Activated T-helper 1 cell treated with anti-CD3 and anti-CD28 coated beads, Interleukin-12 subunit alpha, Interleukin-12 subunit beta, Interleukin-2, Interleukin-4 antibody, amounts not matched to agents 30 ng/mL and 10 ng/mL and 1 ng/mL, durations not matched to agents 14 hours and 24 hours and 36 hours (primary cell): ENCODE data around the gene SFXN1. TPM values are rescaled to one million over a fixed set of nuclear protein-coding genes. Genes with fewer than 3 reads are reported as not detected.
A peak's percentile ranks its signal among the peaks of the same experiment; 100 is the strongest.
"Not testable (repeated sequence)": the region's sequence is repeated elsewhere in the genome, so short reads cannot be mapped to it uniquely, and the experiment has no call there.

ENCODE experiments used
- DNase-seq: peaks from one replicate; pipeline ENCODE4 v3.0.0; 2021; ENCODE audit warnings: low spot score
- H3K27ac Mint-ChIP-seq: one replicate; pipeline ENCODE4 v1.8.0; 2021; ENCODE audit warnings: mild to moderate bottlenecking, mixed read lengths
- H3K27me3 Mint-ChIP-seq: one replicate; pipeline ENCODE4 v1.8.0; 2022; ENCODE audit warnings: mild to moderate bottlenecking, moderate library complexity, mixed read lengths; ENCODE audit not compliant: insufficient read depth
- H3K36me3 Mint-ChIP-seq: one replicate; pipeline ENCODE4 v1.8.0; 2021; ENCODE audit warnings: low read depth, mixed read lengths
- H3K4me1 Mint-ChIP-seq: one replicate; pipeline ENCODE4 v1.8.0; 2021; ENCODE audit warnings: low read depth, mixed read lengths
- H3K4me3 Mint-ChIP-seq: one replicate; pipeline ENCODE4 v1.8.0; 2021; ENCODE audit warnings: mild to moderate bottlenecking, moderate library complexity, mixed read lengths
- H3K9me3 Mint-ChIP-seq: one replicate; pipeline ENCODE4 v1.8.0; 2021; ENCODE audit warnings: mixed read lengths
- intact Hi-C: fragments of 100-400 bp; cut with micrococcal nuclease; formaldehyde crosslinking; loops from one replicate; pipeline ENCODE4 v1.15.1; 2024
- total RNA-seq: library from RNA; stranded (reverse); gene quantifications from 2 replicates; pipeline ENCODE4 v1.2.3, GENCODE V29; 2022

SFXN1 gene
- 394 and 397 TPM in 2 replicates for total RNA-seq

- H3K9me3 Mint-ChIP-seq = no peaks in the 10 kb centered on the region
- peak; percentile 84 for DNase-seq
These were observed at the start of gene SFXN1 for GRCh38 chr5:175478384-175479124. Gene SFXN1 (plus strand): TSS chr5:175478560. CDS start chr5:175492104, 13,544 bp downstream.

GRCh38 chr5:175434800-175435199 is 43.6 kb upstream of the SFXN1 start:
- DNase-seq = no peak
- Mint-ChIP-seq H3K4me1 (no peaks in the 10 kb centered on the region), H3K36me3 (no peaks in the 10 kb centered on the region), H3K27ac (no peak overlapping the region), H3K4me3 (no peak overlapping the region), H3K27me3 (peaks cover 22% of the 10 kb centered on the region), H3K9me3 (no peaks in the 10 kb centered on the region)
- intact Hi-C loops = no loop called here

More at GRCh38 chr5:175478384-175479124, at the start of gene SFXN1:
- intact Hi-C loops = loop anchor here (1.0 to 10.0 kb wide), 7 partner anchors 14 to 1861 kb away; partner anchors contain the start of genes ARL10, BOD1, DRD1 and KIAA1191
- H3K27ac Mint-ChIP-seq = peak within 1 kb of the TSS; percentile 84
- peaks cover 41% of the 10 kb centered on the region for H3K36me3 Mint-ChIP-seq
- H3K4me1 Mint-ChIP-seq = peaks cover 62% of the 10 kb centered on the region
- H3K27me3 Mint-ChIP-seq = peaks cover 12% of the 10 kb centered on the region
- H3K4me3 Mint-ChIP-seq = peak within 1 kb of the TSS; percentile 96

- no peak for DNase-seq
- no peaks in the 10 kb centered on the region for H3K9me3 Mint-ChIP-seq
- H3K4me1 Mint-ChIP-seq = no peaks in the 10 kb centered on the region
- intact Hi-C loops = no loop called here
- no peaks in the 10 kb centered on the region for H3K36me3 Mint-ChIP-seq
- H3K27ac Mint-ChIP-seq = no peak overlapping the region
- no peak overlapping the region for H3K4me3 Mint-ChIP-seq
- H3K27me3 Mint-ChIP-seq = peaks cover 35% of the 10 kb centered on the region
These were observed 42.0 kb upstream of the SFXN1 start for GRCh38 chr5:175436359-175436758.

- no peak for DNase-seq
- no peak overlapping the region for H3K4me3 Mint-ChIP-seq
- no peak overlapping the region for H3K27ac Mint-ChIP-seq
- H3K4me1 Mint-ChIP-seq = no peaks in the 10 kb centered on the region
- intact Hi-C loops = no loop called here
- H3K27me3 Mint-ChIP-seq = peaks cover 54% of the 10 kb centered on the region
- H3K9me3 Mint-ChIP-seq = no peaks in the 10 kb centered on the region
- no peaks in the 10 kb centered on the region for H3K36me3 Mint-ChIP-seq
These were observed 40.0 kb upstream of the SFXN1 start for GRCh38 chr5:175438234-175438857.

GRCh38 chr5:175443514-175444059 is 34.8 kb upstream of the SFXN1 start:
- H3K4me3 Mint-ChIP-seq = no peak overlapping the region

GRCh38 chr5:175444060-175444904 is 34.1 kb upstream of the SFXN1 start, which contains the start of gene DRD1:
Gene DRD1 (minus strand): TSS chr5:175444182. CDS start chr5:175443099, 1,083 bp downstream.
- peak; percentile 28 for DNase-seq

More at GRCh38 chr5:175443514-175444059, 34.8 kb upstream of the SFXN1 start:
- intact Hi-C loops = loop anchor here (1.0 kb wide), 2 partner anchors 35 to 492 kb away; partner anchors contain the start of gene SFXN1
- H3K9me3 Mint-ChIP-seq = no peaks in the 10 kb centered on the region
- peaks cover 79% of the 10 kb centered on the region for H3K27me3 Mint-ChIP-seq
- H3K27ac Mint-ChIP-seq = no peak overlapping the region
- H3K36me3 Mint-ChIP-seq = no peaks in the 10 kb centered on the region
- DNase-seq = no peak
- peaks cover 5% of the 10 kb centered on the region for H3K4me1 Mint-ChIP-seq

GRCh38 chr5:175444905-175445456 is 33.4 kb upstream of the SFXN1 start:
- peaks cover 73% of the 10 kb centered on the region for H3K27me3 Mint-ChIP-seq
- peak overlapping the region; percentile 71 for H3K4me3 Mint-ChIP-seq
- DNase-seq = no peak
- no peaks in the 10 kb centered on the region for H3K9me3 Mint-ChIP-seq
- intact Hi-C loops = loop anchor here (1.0 kb wide), 2 partner anchors 33 to 494 kb away; partner anchors contain the start of gene SFXN1
- H3K36me3 Mint-ChIP-seq = no peaks in the 10 kb centered on the region
- H3K27ac Mint-ChIP-seq = no peak overlapping the region
- H3K4me1 Mint-ChIP-seq = peaks cover 5% of the 10 kb centered on the region

More at GRCh38 chr5:175444060-175444904, 34.1 kb upstream of the SFXN1 start, which contains the start of gene DRD1:
- H3K36me3 Mint-ChIP-seq = no peaks in the 10 kb centered on the region
- peak within 1 kb of the TSS; percentile 71 for H3K4me3 Mint-ChIP-seq
- H3K27me3 Mint-ChIP-seq = peaks cover 75% of the 10 kb centered on the region
- no peak within 1 kb of the TSS for H3K27ac Mint-ChIP-seq
- intact Hi-C loops = loop anchor here (1.0 kb wide), 2 partner anchors 34 to 493 kb away; partner anchors contain the start of gene SFXN1
- peaks cover 5% of the 10 kb centered on the region for H3K4me1 Mint-ChIP-seq
- H3K9me3 Mint-ChIP-seq = no peaks in the 10 kb centered on the region

- intact Hi-C loops = not testable (repeated sequence)
These were observed 32.0 kb upstream of the SFXN1 start for GRCh38 chr5:175446378-175446777.

GRCh38 chr5:175447571-175447970 is 30.8 kb upstream of the SFXN1 start:
- no peak for DNase-seq
- Mint-ChIP-seq H3K27me3 (peaks cover 63% of the 10 kb centered on the region), H3K36me3 (no peaks in the 10 kb centered on the region), H3K27ac (no peak overlapping the region), H3K4me1 (peaks cover 5% of the 10 kb centered on the region), H3K9me3 (no peaks in the 10 kb centered on the region), H3K4me3 (no peak overlapping the region)
- intact Hi-C loops = no loop called here

More at GRCh38 chr5:175446378-175446777, 32.0 kb upstream of the SFXN1 start:
- H3K4me1 Mint-ChIP-seq, H3K36me3 Mint-ChIP-seq, H3K4me3 Mint-ChIP-seq, H3K9me3 Mint-ChIP-seq, DNase-seq, H3K27ac Mint-ChIP-seq: not testable (repeated sequence)
- peaks cover 70% of the 10 kb centered on the region for H3K27me3 Mint-ChIP-seq

GRCh38 chr5:175448276-175448675 is 30.1 kb upstream of the SFXN1 start:
- no peaks in the 10 kb centered on the region for H3K9me3 Mint-ChIP-seq
- intact Hi-C loops = no loop called here
- peaks cover 5% of the 10 kb centered on the region for H3K4me1 Mint-ChIP-seq
- no peaks in the 10 kb centered on the region for H3K36me3 Mint-ChIP-seq
- no peak overlapping the region for H3K27ac Mint-ChIP-seq
- DNase-seq = no peak
- no peak overlapping the region for H3K4me3 Mint-ChIP-seq
- peaks cover 63% of the 10 kb centered on the region for H3K27me3 Mint-ChIP-seq

- intact Hi-C loops = no loop called here
- no peak overlapping the region for H3K27ac Mint-ChIP-seq
- peaks cover 45% of the 10 kb centered on the region for H3K27me3 Mint-ChIP-seq
- DNase-seq = no peak
- H3K4me1 Mint-ChIP-seq = peaks cover 3% of the 10 kb centered on the region
- H3K4me3 Mint-ChIP-seq = no peak overlapping the region
- H3K36me3 Mint-ChIP-seq = no peaks in the 10 kb centered on the region
- no peaks in the 10 kb centered on the region for H3K9me3 Mint-ChIP-seq
These were observed 26.2 kb upstream of the SFXN1 start for GRCh38 chr5:175452166-175452565.

- H3K27ac Mint-ChIP-seq, intact Hi-C loops, H3K4me1 Mint-ChIP-seq, DNase-seq, H3K4me3 Mint-ChIP-seq, H3K9me3 Mint-ChIP-seq, H3K36me3 Mint-ChIP-seq: not testable (repeated sequence)
- H3K27me3 Mint-ChIP-seq = peaks cover 33% of the 10 kb centered on the region
These were observed 24.0 kb upstream of the SFXN1 start for GRCh38 chr5:175454338-175454737.
